PC-9 (cell line): ENCODE results near the gene CEP112. TPM values are rescaled to one million over a fixed set of nuclear protein-coding genes. Genes with fewer than 3 reads are reported as not detected.

ENCODE experiments used
- BruUV-seq: library from RNA; stranded (reverse); fragments of 400-500 nt; replicated peaks from 2 replicates; lab custom pipeline; 2021; lab: Mats Ljungman, UMichigan
- CTCF ChIA-PET: fragments of 300-600 bp; sonication (Branson Sonifier 250); formaldehyde crosslinking; loops from one replicate; lab custom pipeline; 2022; ENCODE audit warnings: antibody characterized with exemption; lab: Charles Lee
- POLR2A ChIA-PET: fragments of 300-600 bp; sonication (Branson Sonifier 250); formaldehyde crosslinking; loops from one replicate; lab custom pipeline; 2022; ENCODE audit warnings: antibody characterized with exemption; ENCODE audit not compliant: unreplicated experiment; lab: Charles Lee
- DNase-seq, 2 experiments: peaks; one replicate each; pipeline versions ENCODE4 v3.0.0 to v3.0.0-alpha.2; 2015 to 2022; ENCODE audit warnings: mixed read lengths in 1 of 2
- H2AFZ ChIP-seq: fragments of 200-600 bp; sonication (generic); 2 replicates; pipeline ENCODE4 v1.8.1; 2017; ENCODE audit warnings: antibody characterized with exemption
- H3F3A ChIP-seq: fragments of 200-600 bp; sonication (generic); 2 replicates; pipeline ENCODE4 v1.8.1; 2017; ENCODE audit warnings: antibody characterized with exemption, mild to moderate bottlenecking, low read depth; ENCODE audit not compliant: insufficient read depth
- H3K27ac ChIP-seq: fragments of 200-600 bp; sonication (generic); 2 replicates; pipeline ENCODE4 v1.6.1; 2016; ENCODE audit warnings: mixed run types
- H3K27me3 ChIP-seq: fragments of 200-600 bp; sonication (generic); 2 replicates; pipeline ENCODE4 v1.6.1; 2016; ENCODE audit warnings: low read depth, mixed run types; ENCODE audit not compliant: insufficient read depth
- H3K36me3 ChIP-seq: fragments of 200-600 bp; sonication (generic); 2 replicates; pipeline ENCODE4 v1.6.1; 2016; ENCODE audit warnings: low read depth, mixed run types
- H3K4me1 ChIP-seq: fragments of 200-600 bp; sonication (generic); replicated peaks from 2 replicates; pipeline ENCODE4 v1.6.1; 2016; ENCODE audit warnings: mixed run types; ENCODE audit not compliant: insufficient read depth
- H3K4me2 ChIP-seq: fragments of 200-600 bp; sonication (generic); 2 replicates; pipeline ENCODE4 v1.6.1; 2017; ENCODE audit warnings: mixed run types
- H3K4me3 ChIP-seq: fragments of 200-600 bp; sonication (generic); 2 replicates; pipeline ENCODE4 v1.6.1; 2016; ENCODE audit warnings: mixed run types
- H3K79me2 ChIP-seq: fragments of 200-600 bp; sonication (generic); 2 replicates; pipeline ENCODE4 v1.6.1; 2017; ENCODE audit warnings: low read depth, mixed run types
- H3K9me2 ChIP-seq: fragments of 200-600 bp; sonication (generic); 2 replicates; pipeline ENCODE4 v1.8.1; 2017; ENCODE audit warnings: mild to moderate bottlenecking; ENCODE audit not compliant: insufficient read depth
- H3K9me3 ChIP-seq: fragments of 200-600 bp; sonication (generic); 2 replicates; pipeline ENCODE4 v1.8.1; 2016; ENCODE audit warnings: low read depth; ENCODE audit not compliant: insufficient read depth
- H4K20me1 ChIP-seq: fragments of 200-600 bp; sonication (generic); 2 replicates; pipeline ENCODE4 v1.8.1; 2017; ENCODE audit not compliant: insufficient read depth
- CTCF ChIP-seq: fragments of 200-600 bp; sonication (generic); conservative IDR thresholded peaks from 2 replicates; pipeline ENCODE4 v1.6.1; 2017; ENCODE audit warnings: mixed run types, antibody characterized with exemption, mild to moderate bottlenecking, moderate library complexity
- EZH2 ChIP-seq: fragments of 200-600 bp; sonication (generic); IDR thresholded peaks from 2 replicates; pipeline ENCODE4 v1.8.0; 2017; ENCODE audit warnings: antibody characterized with exemption, low read depth
- intact Hi-C: fragments of 100-400 bp; cut with micrococcal nuclease; formaldehyde crosslinking; loops from one replicate; pipeline ENCODE4 v1.10.0; 2022; ENCODE audit not compliant: unreplicated experiment
- total RNA-seq: library from RNA; stranded (reverse); gene quantifications from 2 replicates; pipeline ENCODE4 v1.2.3, GENCODE V29; 2021

The CEP112 gene
- total RNA-seq, 1 experiment from 2014 or later: 4.3 TPM

- no peak overlapping the region for H3K4me3 ChIP-seq
- CTCF ChIA-PET: no interaction called here
- TF ChIP-seq CTCF: no peak
- no peak for TF ChIP-seq EZH2
- no peak overlapping the region for H2AFZ ChIP-seq
- no TSS peak for BruUV-seq
- no peaks in the 10 kb centered on the region for H3K36me3 ChIP-seq
- intact Hi-C loops: no loop called here
- DNase-seq: no peak
- 0 out of 2 replicates have a peak, but pooled peaks cover 2% of the 10 kb centered on the region for H3F3A ChIP-seq
- no peaks in the 10 kb centered on the region for H3K79me2 ChIP-seq
- H3K4me1 ChIP-seq: no peaks in the 10 kb centered on the region
- H3K27me3 ChIP-seq: no peaks in the 10 kb centered on the region
- POLR2A ChIA-PET: no interaction called here
- no peaks in the 10 kb centered on the region; the same call in 1 of the 2 replicates for H3K9me2 ChIP-seq
- no peaks in the 10 kb centered on the region; the same call in 1 of the 2 replicates for H4K20me1 ChIP-seq
- no peaks in the 10 kb centered on the region for H3K9me3 ChIP-seq
- H3K27ac ChIP-seq: no peak overlapping the region
- no peak overlapping the region for H3K4me2 ChIP-seq
Measured at GRCh38 chr17:65817951-65818350, 374.0 kb downstream of the CEP112 start.

- no peaks in the 10 kb centered on the region for H3K36me3 ChIP-seq
- H3K27me3 ChIP-seq: no peaks in the 10 kb centered on the region
- H3K27ac ChIP-seq: no peak overlapping the region
- POLR2A ChIA-PET: no interaction called here
- BruUV-seq: no TSS peak
- H3K4me3 ChIP-seq: no peak overlapping the region
- H3K79me2 ChIP-seq: no peaks in the 10 kb centered on the region
- no peaks in the 10 kb centered on the region; the same call in 1 of the 2 replicates for H3K9me2 ChIP-seq
- TF ChIP-seq EZH2: no peak
- TF ChIP-seq CTCF: no peak
- no peaks in the 10 kb centered on the region; the same call in 1 of the 2 replicates for H4K20me1 ChIP-seq
- H3K9me3 ChIP-seq: no peaks in the 10 kb centered on the region
- DNase-seq: no peak
- no peak overlapping the region for H3K4me2 ChIP-seq
- intact Hi-C loops: no loop called here
- H3K4me1 ChIP-seq: no peaks in the 10 kb centered on the region
- CTCF ChIA-PET: no interaction called here
- H3F3A ChIP-seq: no peaks in the 10 kb centered on the region
- H2AFZ ChIP-seq: no peak overlapping the region
Measured at GRCh38 chr17:65814418-65814817, 377.5 kb downstream of the CEP112 start.

GRCh38 chr17:65813306-65813705 lies 378.6 kb downstream of the CEP112 start:
- DNase-seq: no peak
- Histone ChIP-seq H3K27ac (no peak overlapping the region), H3K27me3 (no peaks in the 10 kb centered on the region), H3K36me3 (no peaks in the 10 kb centered on the region), H3K9me3 (no peaks in the 10 kb centered on the region), H3K4me1 (no peaks in the 10 kb centered on the region), H3K4me2 (no peak overlapping the region), H2AFZ (no peak overlapping the region), H4K20me1 (no peaks in the 10 kb centered on the region), H3K4me3 (no peak overlapping the region), H3K9me2 (no peaks in the 10 kb centered on the region; the same call in 1 of the 2 replicates), H3F3A (no peaks in the 10 kb centered on the region), H3K79me2 (no peaks in the 10 kb centered on the region)
- TF ChIP-seq CTCF (no peak), EZH2 (no peak)
- ChIA-PET POLR2A (no interaction called here), CTCF (no interaction called here)
- BruUV-seq: no TSS peak
- intact Hi-C loops: no loop called here
